ENCODE results near the gene PHF5A. TPM values are rescaled to one million over a fixed set of nuclear protein-coding genes. Genes with fewer than 3 reads are reported as not detected.

PHF5A gene
- total and polyA plus RNA-seq, 2 of the 8 experiments (the other 6 are each of a cell fraction or from before 2014, with no cell fraction given), result 119 to 135 TPM

DNA sequence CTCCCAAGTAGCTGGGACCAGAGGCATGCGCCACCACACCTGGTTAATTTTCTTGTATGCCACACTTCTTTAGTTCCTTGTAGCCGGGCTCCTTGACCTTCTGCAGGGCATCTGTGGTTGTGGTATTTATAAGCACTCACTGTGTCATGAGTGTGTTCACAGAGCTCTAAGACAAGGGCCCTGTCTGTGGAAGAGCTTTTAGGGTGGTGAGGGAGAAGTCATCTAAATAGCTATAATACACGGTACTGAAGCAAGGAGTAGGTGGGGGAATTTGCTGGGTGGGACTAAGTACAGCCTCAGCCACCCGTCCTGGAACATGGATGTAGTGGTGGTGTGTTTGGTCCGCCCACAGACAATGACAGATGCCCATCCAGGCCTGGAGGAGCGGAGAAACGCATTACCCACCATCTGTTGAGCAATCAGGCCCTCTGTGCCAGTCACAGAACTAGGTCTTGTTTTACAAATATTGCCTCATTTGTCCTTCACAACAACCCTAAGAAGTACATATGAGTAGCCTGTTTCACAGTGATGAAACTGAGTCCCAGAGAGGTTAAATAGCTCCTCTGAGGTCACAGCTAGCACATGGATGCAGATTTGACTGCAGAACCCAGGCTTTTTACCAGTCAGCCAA, 10.5 kb upstream of the PHF5A start (continued):
- TF ChIP-seq JUN (IDR thresholded peaks at IDR 0.05; ENCODE audit: low read depth, low read length) (no peak), FOSL1 (IDR thresholded peaks at IDR 0.05; ENCODE audit: insufficient read depth, low read depth, low read length) (no peak), SRF (IDR thresholded peaks at IDR 0.05; ENCODE audit: low read depth, low read length) (no peak), HDAC6 (IDR thresholded peaks at IDR 0.05; ENCODE audit: low read depth, low read length) (no peak), CBX5 (IDR thresholded peaks at IDR 0.05; ENCODE audit: low read depth, low read length) (no peak), NANOG (IDR thresholded peaks at IDR 0.05; ENCODE audit: insufficient read depth, low read depth, low read length, poor library complexity, severe bottlenecking) (no peak), SIN3A (conservative IDR thresholded peaks at IDR 0.05 in 1 of 2, IDR thresholded peaks at IDR 0.05 in 1 of 2; ENCODE audit: low read depth in 1 of 2, low read length in 2 of 2) (no peak), ZNF274 (IDR thresholded peaks at IDR 0.05; ENCODE audit: borderline replicate concordance, extremely low read depth, low read length) (no peak), BRCA1 (IDR thresholded peaks at IDR 0.05; ENCODE audit: low read depth, low read length) (no peak), CHD7 (IDR thresholded peaks at IDR 0.05; ENCODE audit: insufficient replicate concordance, low read length) (no peak), GABPA (IDR thresholded peaks at IDR 0.05; ENCODE audit: borderline replicate concordance, insufficient read depth, low read length) (no peak)

All from H1 (cell line).